DMS 273 (cell line): ENCODE measurements around the gene KDM4B.
A peak's percentile ranks its signal among the peaks of the same experiment; 100 is the strongest.
"Not testable (repeated sequence)": the region's sequence is repeated elsewhere in the genome, so short reads cannot be mapped to it uniquely, and the experiment has no call there.

Experiments used
- DNase-seq: peaks from one replicate; lab custom pipeline; 2025; ENCODE audit not compliant: unreplicated experiment; lab: John Stamatoyannopoulos, UW

KDM4B gene

DNA sequence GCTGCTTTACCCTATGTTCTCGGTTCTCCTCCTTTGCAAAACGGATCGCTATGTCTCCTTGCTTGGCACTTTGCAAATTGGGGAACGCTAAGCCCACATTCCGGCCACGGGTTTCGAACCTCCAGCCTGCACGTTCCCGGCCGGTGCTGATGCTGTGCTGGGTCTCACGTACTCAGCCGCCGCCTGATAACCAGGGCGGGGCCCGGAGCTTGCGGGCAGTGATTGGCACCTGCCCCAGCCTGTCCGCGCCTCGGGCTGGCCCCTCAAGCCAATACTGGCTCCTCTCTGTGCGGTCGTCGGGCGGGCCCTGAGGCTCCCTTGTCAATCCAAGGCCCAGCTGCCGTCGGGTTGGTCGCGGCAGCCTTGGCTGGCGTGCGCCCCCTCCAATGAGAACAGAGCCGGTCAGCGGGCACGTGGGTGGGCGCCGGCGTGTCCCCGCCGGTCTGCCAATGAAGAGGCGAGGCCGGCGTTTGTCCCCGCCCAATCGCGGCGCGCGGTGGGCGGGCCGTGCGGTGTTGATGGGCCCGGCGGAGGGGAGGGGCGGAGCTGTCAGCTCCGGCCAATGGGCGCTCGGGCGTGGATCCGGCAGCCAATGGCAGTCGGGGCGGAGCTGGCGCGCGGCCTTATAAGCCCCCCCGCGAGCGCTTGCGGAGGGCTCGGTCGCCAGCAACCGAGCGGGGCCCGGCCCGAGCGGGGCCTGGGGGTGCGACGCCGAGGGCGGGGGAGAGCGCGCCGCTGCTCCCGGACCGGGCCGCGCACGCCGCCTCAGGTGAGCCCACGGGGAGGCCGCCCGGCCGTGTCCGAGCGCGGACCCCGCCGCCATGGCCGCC lies at the start of gene KDM4B:
Gene KDM4B (plus strand): TSS at position 652 of the 830 bp plus-strand sequence. CDS start 63,778 bp downstream, outside the sequence.
- DNase-seq: peak; percentile 100

DNA sequence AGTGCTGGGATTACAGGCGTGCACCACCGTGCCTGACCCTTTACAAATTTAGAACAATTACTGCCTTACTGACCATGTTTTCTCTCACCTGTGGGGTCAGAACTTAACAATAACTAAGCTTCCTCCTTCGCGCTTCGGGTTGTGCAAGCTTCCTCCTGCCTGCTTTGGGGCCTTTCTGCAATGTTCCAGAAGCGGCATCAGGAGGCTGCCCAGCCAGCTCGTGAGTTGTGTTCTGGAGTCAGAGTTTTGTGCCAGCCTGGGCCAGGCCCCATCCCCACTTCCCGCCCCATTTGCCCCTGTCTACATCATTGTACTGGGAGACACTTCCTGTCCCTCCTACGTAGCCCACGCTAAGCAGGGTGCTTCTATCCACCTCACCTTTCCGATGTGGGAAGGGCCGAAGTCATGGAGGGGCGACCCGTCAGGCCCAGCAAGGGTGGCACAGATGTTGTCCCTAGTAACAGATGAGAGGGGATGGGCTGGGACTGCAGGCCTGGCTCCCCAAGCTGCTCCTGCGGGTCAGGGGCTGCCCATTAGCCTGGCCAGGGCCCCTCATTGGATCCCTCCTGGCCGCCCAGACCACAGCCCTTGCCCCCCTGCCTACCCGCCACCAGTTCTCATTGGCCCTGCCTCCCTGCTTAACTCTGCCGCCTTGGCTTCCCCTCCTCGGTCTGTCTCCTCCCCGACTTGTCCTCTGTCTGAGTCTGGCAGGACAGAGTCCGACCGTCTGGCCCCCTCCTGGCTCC lies 46.2 kb upstream of the KDM4B start:
- no peak for DNase-seq

GRCh38 chr19:4923276-4923747 lies 45.6 kb upstream of the KDM4B start:
- DNase-seq: no peak

- DNase-seq: no peak
These were observed 39.7 kb upstream of the KDM4B start for GRCh38 chr19:4929186-4929585.

DNA sequence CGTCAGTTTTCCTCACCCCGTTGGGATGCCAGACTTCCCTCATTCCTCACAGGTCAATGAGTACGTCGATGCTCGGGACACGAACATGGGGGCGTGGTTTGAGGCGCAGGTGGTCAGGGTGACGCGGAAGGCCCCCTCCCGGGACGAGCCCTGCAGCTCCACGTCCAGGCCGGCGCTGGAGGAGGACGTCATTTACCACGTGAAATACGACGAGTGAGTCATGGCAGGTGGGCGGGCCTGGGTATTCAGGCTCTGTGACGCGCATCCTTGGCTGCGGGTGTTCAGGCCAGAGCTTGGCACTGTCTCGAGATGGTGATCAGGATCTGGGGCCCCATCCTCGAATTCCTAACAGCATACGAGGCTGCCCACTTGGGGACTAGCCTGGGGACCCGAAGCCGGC lies 38.2 kb upstream of the KDM4B start:
- DNase-seq: no peak

DNA sequence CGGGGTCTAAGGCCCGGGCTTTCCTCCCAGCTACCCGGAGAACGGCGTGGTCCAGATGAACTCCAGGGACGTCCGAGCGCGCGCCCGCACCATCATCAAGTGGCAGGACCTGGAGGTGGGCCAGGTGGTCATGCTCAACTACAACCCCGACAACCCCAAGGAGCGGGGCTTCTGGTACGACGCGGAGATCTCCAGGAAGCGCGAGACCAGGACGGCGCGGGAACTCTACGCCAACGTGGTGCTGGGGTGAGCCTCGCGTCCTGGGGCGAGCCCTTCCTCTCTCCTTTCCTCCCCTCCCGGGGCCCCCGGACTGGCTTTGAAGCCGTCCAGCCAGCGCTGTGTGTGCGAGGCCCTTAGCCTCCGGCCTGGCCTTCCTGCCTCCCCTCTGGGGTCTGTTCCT lies 36.2 kb upstream of the KDM4B start:
- DNase-seq: no peak

GRCh38 chr19:4933528-4933927 lies 35.4 kb upstream of the KDM4B start:
- DNase-seq: no peak

DNA sequence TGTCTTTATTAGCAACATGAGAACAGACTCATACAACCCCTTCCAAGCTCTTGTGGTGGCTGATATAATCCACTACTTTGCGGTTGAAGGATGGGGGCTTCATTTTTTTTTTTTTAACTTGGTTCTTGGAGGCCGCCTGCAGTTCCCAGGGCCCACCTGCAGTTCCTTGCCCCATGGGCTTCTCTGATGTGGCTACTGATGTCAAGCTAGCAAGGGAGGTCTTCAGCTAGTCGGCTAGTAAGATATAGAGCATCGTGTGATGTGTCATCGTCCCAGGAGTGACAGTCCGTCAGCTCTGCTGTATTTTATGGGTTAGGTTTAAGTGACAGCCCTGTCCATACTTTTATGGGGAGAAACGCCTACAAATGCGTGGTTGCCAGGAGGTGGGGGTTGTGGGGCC lies 33.5 kb upstream of the KDM4B start:
- no peak for DNase-seq

- no peak for DNase-seq
These were observed 31.9 kb upstream of the KDM4B start for GRCh38 chr19:4937060-4937459.

GRCh38 chr19:4938461-4938860 lies 30.5 kb upstream of the KDM4B start:
- not testable (repeated sequence) for DNase-seq

- no peak for DNase-seq
These were observed 29.4 kb upstream of the KDM4B start for GRCh38 chr19:4939466-4939865.

DNA sequence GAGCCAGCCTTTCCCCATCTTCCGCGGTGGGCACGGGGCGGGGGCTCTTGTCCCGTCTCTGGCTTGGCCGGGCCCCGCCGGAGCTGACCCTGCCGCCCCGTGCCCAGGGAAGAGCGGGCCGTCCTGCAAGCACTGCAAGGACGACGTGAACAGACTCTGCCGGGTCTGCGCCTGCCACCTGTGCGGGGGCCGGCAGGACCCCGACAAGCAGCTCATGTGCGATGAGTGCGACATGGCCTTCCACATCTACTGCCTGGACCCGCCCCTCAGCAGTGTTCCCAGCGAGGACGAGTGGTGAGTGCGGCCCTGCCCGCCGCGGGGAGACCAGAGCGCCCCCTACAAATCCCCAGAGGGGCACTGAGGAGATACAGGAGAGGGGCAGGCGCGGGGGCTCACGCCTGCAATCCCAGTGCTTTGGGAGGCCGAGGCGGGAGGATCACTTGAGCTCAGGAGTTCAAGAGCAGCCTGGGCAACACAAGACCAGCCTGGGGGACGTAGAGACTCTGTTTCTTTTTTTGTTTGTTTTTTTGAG lies 27.2 kb upstream of the KDM4B start:
- DNase-seq: not testable (repeated sequence)

DNA sequence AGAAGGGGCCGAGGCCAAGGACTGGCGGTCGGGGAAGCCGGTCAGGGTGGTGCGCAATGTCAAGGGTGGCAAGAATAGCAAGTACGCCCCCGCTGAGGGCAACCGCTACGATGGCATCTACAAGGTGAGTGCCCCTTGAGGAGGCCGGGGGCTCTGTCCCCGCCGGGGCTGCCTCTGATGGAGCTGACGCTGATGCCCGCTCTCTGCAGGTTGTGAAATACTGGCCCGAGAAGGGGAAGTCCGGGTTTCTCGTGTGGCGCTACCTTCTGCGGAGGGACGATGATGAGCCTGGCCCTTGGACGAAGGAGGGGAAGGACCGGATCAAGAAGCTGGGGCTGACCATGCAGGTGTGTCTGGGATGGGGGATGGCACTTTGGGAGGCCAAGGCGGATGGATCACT lies 18.3 kb upstream of the KDM4B start:
- not testable (repeated sequence) for DNase-seq

DNA sequence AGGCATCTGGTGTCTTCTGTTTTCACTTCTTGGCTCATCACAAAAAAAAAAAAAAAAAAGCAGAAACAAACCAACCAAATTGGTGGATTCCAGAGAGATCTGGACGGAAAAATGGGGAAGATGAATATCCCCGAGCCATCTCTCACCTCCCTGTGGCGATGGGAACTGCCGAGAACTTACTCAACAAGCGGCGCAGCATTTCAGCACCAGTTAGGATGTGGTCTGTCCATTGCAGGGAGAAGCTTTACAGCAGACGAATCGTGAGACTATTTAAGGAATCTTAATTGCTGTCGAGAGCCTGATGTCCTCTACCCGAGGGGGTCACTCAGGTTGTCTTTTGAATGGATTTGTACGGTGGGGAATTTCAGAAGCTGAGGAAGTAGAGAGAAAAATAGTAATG lies 17.3 kb upstream of the KDM4B start:
- no peak for DNase-seq

- no peak for DNase-seq
These were observed 16.0 kb upstream of the KDM4B start for GRCh38 chr19:4952945-4953344.

GRCh38 chr19:4954320-4955149 lies 14.4 kb upstream of the KDM4B start:
- DNase-seq: not testable (repeated sequence)

- no peak for DNase-seq
These were observed 13.6 kb upstream of the KDM4B start for GRCh38 chr19:4955274-4955673.

DNA sequence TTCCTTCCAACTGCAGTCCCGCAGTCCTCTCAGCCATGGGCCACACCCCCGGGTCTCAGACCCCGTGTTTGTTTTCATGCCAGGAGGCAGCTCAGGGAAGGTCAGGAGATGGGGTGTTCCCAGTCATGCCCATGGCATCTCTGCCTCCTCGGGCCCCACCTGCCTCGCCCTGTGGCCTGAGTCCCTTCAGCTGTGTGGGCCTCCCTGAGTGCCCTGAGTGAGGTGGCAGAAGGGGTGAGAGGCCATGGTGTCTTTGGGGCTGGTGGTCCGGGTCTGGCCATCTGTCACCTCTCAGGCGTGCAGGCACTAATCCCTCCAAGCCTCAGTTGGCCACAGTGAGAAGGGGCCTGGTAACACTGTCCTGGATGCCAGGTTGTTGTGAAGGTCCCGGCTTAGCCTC lies 10.9 kb upstream of the KDM4B start:
- DNase-seq: no peak

GRCh38 chr19:4962085-4962619 lies 6.8 kb upstream of the KDM4B start:
- DNase-seq: no peak

GRCh38 chr19:4965061-4965460 lies 3.9 kb upstream of the KDM4B start:
- DNase-seq: no peak

- no peak for DNase-seq
These were observed 2.3 kb upstream of the KDM4B start for GRCh38 chr19:4966591-4966990.
